Thymus (tissue), 11 donors: ENCODE measurements around the gene SEC22C. TPM values are rescaled to one million over a fixed set of nuclear protein-coding genes. Genes with fewer than 3 reads are reported as not detected.
A peak's percentile ranks its signal among the peaks of the same experiment; 100 is the strongest.

ENCODE experiments used
- DNase-seq, 9 donors: peaks; one replicate each; pipeline ENCODE4 v3.0.0-alpha.2; 2013; ENCODE audit warnings: low spot score in 9 of 9, low read depth in 6 of 9, missing footprints in 1 of 9
- H3K27ac ChIP-seq, 2 donors: one replicate each; pipeline ENCODE4 v1.5.1; 2013; ENCODE audit warnings: control low read depth in 1 of 2, low read depth in 1 of 2, low read length in 1 of 2, mild to moderate bottlenecking in 1 of 2, moderate library complexity in 1 of 2
- H3K27me3 ChIP-seq, 2 donors: one replicate each; pipeline ENCODE4 v1.5.1; 2013; ENCODE audit warnings: low read length in 1 of 2; ENCODE audit not compliant: control insufficient read depth in 2 of 2, insufficient read depth in 1 of 2
- H3K36me3 ChIP-seq, 2 donors: one replicate each; pipeline ENCODE4 v1.5.1; 2013; ENCODE audit warnings: low read length in 1 of 2, mild to moderate bottlenecking in 1 of 2, moderate library complexity in 1 of 2; ENCODE audit not compliant: control insufficient read depth in 2 of 2, insufficient read depth in 2 of 2
- H3K4me1 ChIP-seq, 2 donors: one replicate each; pipeline ENCODE4 v1.5.1; 2013; ENCODE audit warnings: low read length in 2 of 2; ENCODE audit not compliant: control insufficient read depth in 2 of 2, insufficient read depth in 2 of 2
- H3K4me3 ChIP-seq, 2 donors: one replicate each; pipeline ENCODE4 v1.5.1; 2013; ENCODE audit warnings: low read length in 2 of 2, control low read depth in 1 of 2, mild to moderate bottlenecking in 1 of 2
- H3K9me3 ChIP-seq, 2 donors: one replicate each; pipeline ENCODE4 v1.5.1; 2013; ENCODE audit warnings: low read length in 1 of 2, mild to moderate bottlenecking in 1 of 2; ENCODE audit not compliant: control insufficient read depth in 2 of 2, insufficient read depth in 1 of 2
- WGBS: extraction: QIAGEN DNeasy Blood & Tissue Kit; methylation state at CpG from one replicate; pipeline ENCODE4 v1.1.7; 2013; 5-methylcytosine and 5-hydroxymethylcytosine counted together
- polyA plus RNA-seq: library from polyadenylated mRNA; stranded (reverse); fragments of 200-250 nt; gene quantifications from one replicate; pipeline ENCODE4 v1.2.3, GENCODE V29; 2013
- total RNA-seq: library from RNA; stranded (reverse); fragments of 120-200 nt; gene quantifications from one replicate; pipeline ENCODE4 v1.2.4, GENCODE V29; 2013
- donor health status: healthy.

SEC22C gene
- total and polyA plus RNA-seq, 2 donors = 20.9 to 24.9 TPM

DNA sequence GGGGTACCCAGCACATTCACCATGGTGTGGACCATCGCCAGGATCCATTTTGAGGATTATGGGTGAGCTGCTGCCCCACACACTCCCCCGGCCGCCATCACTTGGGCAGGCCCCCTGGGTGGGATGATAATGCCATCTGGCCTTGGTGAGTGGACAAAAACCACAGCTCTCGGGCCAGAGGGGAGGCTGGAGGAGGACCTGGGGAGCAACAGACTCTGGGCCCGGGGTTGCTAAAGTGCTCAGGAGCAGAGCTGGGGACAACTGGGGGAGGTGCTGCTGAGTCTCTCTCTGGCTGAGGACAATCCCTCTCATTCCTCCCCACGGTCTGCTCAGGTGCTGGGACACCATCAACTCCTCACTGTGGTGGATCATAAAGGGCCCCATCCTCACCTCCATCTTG lies 50.3 kb downstream of the SEC22C start:
- Histone ChIP-seq H3K27ac (no peak overlapping the region), H3K36me3 (no peaks in the 10 kb centered on the region), H3K9me3 (no peaks in the 10 kb centered on the region), H3K4me3 (no peak overlapping the region), H3K4me1 (peaks cover 0 to 28% of the 10 kb centered on the region in 2 donors), H3K27me3 (no peaks in the 10 kb centered on the region)
- no peak for DNase-seq
- 96% methylated on average over 6 of the region's 6 CpGs for WGBS

DNA sequence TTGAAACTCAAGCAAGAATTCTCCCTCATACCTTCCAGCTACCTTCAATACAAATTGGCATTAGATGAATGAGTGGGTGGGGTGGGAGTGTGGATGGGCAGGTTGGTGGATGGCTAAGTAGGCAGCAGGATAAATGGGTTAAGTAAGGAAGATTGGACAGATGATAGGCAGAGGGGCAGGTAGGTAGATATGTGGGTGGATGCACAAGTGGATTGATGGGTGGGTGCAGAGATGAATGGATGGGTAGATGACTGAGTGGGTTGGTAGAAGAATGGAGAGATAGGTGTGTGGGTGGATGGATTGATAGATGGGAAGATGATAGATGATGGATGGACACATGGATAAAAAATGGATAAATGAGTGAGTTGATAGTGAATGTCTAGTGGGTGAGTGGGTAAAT lies 51.7 kb downstream of the SEC22C start:
- H3K36me3 ChIP-seq = no peaks in the 10 kb centered on the region
- peaks cover 0 to 42% of the 10 kb centered on the region in 2 donors for H3K4me1 ChIP-seq
- H3K4me3 ChIP-seq = no peak overlapping the region
- H3K9me3 ChIP-seq = no peaks in the 10 kb centered on the region
- no peak overlapping the region for H3K27ac ChIP-seq
- DNase-seq = no peak
- H3K27me3 ChIP-seq = no peaks in the 10 kb centered on the region

DNA sequence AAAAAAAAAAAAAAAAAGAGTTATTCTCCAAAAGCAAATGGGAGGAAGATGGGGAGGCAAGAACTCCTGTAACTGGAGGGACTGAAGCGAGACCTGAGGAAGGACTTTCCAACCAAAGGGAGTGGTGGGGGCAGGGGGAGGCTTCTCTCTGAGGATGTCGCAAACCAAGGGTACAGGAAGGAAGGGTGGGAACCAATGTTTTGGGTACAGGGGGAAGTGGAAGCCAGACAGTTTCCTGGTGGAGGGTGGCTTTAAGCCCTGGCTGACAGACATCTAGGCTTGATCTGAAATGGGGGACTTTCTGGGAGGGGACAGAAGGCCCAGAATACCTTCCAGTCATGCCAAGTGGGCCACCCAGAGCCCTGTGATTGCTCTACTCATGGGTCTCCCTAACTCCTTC lies 52.3 kb downstream of the SEC22C start:
- H3K36me3 ChIP-seq = no peaks in the 10 kb centered on the region
- 52% methylated on average over 2 of the region's 2 CpGs for WGBS

DNA sequence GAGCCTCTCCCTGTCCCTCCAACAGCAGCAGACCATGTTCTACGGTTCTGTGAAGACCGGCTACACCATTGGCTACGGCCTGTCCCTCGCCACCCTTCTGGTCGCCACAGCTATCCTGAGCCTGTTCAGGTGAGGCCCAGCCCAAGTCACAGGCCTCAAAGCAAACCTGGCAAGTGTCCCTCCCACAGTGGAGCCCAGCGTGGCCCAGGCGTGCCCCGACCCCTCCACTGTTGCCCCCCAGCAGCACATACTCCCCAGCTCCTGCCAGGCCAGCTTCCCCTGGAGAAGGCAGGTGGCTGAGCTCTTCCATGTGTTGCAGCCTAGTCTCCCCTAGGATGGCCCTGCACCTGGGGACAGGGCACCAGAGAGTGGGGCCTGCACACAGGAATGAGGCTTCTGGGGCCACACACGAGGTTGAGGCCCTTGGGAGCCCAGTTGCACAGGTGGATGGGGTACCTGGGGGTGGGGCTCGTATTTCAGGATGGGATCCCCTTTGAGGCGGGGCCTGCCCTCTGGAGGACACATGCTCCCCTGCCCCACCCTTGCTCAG lies 54.3 kb downstream of the SEC22C start:
- H3K27me3 ChIP-seq = no peaks in the 10 kb centered on the region
- no peak for DNase-seq
- 96% methylated on average over 11 of the region's 11 CpGs for WGBS
- H3K36me3 ChIP-seq = no peaks in the 10 kb centered on the region
- no peaks in the 10 kb centered on the region for H3K9me3 ChIP-seq
- peaks cover 0 to 45% of the 10 kb centered on the region in 2 donors for H3K4me1 ChIP-seq
- no peak overlapping the region for H3K4me3 ChIP-seq
- H3K27ac ChIP-seq = no peak overlapping the region

More for the DNA sequence above, 52.3 kb downstream of the SEC22C start:
- no peak overlapping the region for H3K27ac ChIP-seq
- H3K27me3 ChIP-seq = no peaks in the 10 kb centered on the region
- no peaks in the 10 kb centered on the region for H3K9me3 ChIP-seq
- H3K4me1 ChIP-seq = peaks cover 0 to 45% of the 10 kb centered on the region in 2 donors
- no peak overlapping the region for H3K4me3 ChIP-seq
- peak in 2 of 9 donors; percentile 18 to 42 for DNase-seq

DNA sequence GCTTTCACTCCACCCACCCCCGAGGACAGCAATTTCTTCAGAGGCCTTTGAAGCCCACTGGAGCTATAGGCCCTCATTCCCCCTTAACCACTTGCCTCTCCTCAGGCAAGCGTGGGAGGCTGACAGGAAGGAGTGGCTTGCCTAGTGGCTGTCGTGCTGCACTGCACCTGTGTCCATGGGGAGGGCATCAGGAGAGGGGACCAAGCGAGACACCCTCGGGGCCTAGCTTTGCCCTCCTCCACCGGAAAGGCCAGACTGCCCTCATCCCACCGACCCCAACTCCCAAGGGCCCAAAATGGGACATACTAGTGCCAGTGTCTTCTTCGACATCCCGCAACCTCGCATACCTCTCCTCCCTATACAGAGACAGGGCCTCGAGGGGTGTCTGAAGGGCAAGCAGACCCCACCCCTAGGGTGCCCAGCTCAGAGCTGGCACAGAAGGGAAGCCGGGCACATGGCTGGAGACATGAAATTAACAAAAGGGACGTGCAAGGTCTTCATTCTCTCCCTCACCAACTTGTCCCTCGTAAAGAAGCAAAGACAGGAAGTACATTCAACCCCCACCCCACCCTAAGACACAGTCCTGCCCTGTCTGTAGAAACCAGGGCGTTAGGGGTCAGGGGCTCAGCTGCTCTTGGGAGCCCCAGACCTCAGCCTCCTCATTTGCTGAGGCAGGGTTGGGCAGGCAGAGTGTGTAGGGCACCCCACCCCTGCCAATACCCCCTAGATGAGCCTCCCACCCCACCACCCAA lies 55.0 kb downstream of the SEC22C start:
- Histone ChIP-seq H3K27me3 (no peaks in the 10 kb centered on the region), H3K9me3 (no peaks in the 10 kb centered on the region), H3K4me3 (no peak overlapping the region), H3K36me3 (no peaks in the 10 kb centered on the region), H3K27ac (no peak overlapping the region), H3K4me1 (peaks cover 0 to 45% of the 10 kb centered on the region in 2 donors)
- DNase-seq = peak in 3 of 9 donors; percentile 20 to 70 (median 51)
- 53% methylated on average over 15 of the region's 15 CpGs for WGBS

DNA sequence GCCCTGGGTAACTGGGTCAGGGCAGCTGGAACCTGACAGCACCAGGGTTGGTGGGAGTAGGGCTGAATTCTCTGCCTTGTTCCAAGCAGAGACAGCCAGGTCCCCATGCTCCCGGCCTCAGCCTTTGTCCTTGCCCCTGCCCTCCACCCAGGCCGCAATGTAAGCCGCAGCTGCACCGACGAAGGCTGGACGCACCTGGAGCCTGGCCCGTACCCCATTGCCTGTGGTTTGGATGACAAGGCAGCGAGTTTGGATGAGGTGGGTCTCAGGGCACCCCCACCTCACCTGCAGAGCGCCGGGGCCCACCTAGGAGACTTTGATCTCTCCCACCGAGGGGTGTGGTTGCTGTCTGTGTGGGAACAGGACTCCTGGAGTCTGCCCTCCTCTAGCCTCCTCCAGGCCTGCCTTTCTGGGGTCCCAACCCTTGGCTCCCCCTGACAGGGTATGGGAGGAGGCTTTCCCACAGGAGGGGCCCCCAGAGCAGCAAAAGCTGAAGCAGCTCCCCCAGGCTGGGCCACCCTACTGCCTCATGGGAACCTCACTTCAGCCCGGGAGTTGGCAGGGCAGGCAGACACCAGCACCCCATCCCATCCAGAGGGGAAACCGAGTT lies 55.9 kb downstream of the SEC22C start:
- WGBS = 91% methylated on average over 13 of the region's 13 CpGs
- H3K27ac ChIP-seq = no peak overlapping the region

DNA sequence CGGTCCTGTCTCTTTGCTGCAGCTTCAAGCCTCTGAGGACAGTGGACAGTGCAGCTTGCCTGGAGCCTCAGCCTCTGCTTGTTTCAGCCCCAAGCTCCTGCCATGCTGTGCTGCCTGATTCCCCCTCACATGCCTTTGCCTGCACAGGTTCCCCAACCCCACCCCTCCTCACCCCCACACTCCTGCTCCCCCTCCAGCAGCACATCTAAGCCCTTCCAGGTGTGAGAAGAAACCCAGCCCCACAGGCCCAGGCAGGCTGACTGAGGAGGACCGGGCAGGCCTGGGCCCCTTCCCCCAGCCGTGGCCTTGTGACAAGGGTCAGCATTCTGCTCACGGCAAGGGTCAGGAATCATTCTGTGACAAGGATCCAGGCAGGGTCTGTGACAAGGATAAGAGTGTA lies 56.6 kb downstream of the SEC22C start:
- H3K4me3 ChIP-seq = no peak overlapping the region
- H3K4me1 ChIP-seq = peaks cover 0 to 45% of the 10 kb centered on the region in 2 donors
- WGBS = 93% methylated on average over 4 of the region's 4 CpGs
- no peak for DNase-seq
- no peaks in the 10 kb centered on the region for H3K9me3 ChIP-seq
- no peaks in the 10 kb centered on the region for H3K36me3 ChIP-seq
- H3K27ac ChIP-seq = no peak overlapping the region
- H3K27me3 ChIP-seq = no peaks in the 10 kb centered on the region

More for the DNA sequence above, 55.9 kb downstream of the SEC22C start:
- H3K36me3 ChIP-seq = no peaks in the 10 kb centered on the region
- H3K27me3 ChIP-seq = no peaks in the 10 kb centered on the region
- peaks cover 0 to 45% of the 10 kb centered on the region in 2 donors for H3K4me1 ChIP-seq
- no peaks in the 10 kb centered on the region for H3K9me3 ChIP-seq
- no peak overlapping the region for H3K4me3 ChIP-seq
- no peak for DNase-seq

DNA sequence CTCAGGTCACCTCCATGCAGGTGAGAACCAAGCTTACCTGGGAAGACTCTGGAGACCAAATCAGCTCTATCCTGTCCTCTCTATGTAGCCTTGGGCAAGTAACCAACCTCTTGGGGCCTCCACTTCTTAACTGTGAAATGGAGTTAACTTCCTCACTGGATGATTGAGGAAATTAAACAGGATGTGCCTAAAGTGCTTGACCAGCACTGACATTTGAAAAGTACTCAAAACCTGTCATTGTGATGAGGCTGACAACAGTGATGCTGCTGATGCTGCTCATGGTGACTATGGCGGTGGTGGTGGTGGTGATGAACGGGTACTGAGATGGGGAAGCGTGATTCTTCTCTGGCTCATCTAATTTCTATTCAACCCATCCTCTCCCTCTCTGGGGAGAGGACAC lies 57.0 kb downstream of the SEC22C start:
- WGBS = 97% methylated on average over 3 of the region's 3 CpGs
- no peak for DNase-seq
- H3K9me3 ChIP-seq = no peaks in the 10 kb centered on the region
- H3K27ac ChIP-seq = no peak overlapping the region
- H3K27me3 ChIP-seq = no peaks in the 10 kb centered on the region
- peaks cover 0 to 44% of the 10 kb centered on the region in 2 donors for H3K4me1 ChIP-seq
- no peak overlapping the region for H3K4me3 ChIP-seq
- no peaks in the 10 kb centered on the region for H3K36me3 ChIP-seq

DNA sequence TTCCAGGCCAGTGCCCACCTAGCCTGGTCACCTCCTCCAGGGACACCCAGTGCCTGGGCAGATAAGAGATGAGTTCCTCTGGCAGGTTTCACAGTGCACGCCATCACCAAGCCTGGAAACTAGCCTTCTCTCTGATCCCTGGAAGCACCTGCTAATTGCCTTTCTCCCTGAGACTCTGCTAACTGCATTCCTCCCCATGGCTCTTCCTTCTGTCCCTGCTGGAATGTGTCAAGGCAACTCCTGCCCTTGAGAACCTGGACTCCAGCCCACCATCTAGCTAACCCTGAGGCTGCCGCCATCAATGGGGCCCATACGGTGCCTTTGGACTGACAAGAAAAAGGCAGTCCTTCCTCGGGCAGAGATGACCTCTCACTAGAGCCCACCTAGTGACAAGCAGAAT lies 60.9 kb downstream of the SEC22C start:
- H3K4me3 ChIP-seq = no peak overlapping the region
- 97% methylated on average over 4 of the region's 4 CpGs for WGBS
- no peaks in the 10 kb centered on the region for H3K36me3 ChIP-seq
- no peak for DNase-seq
- H3K27me3 ChIP-seq = no peaks in the 10 kb centered on the region
- no peaks in the 10 kb centered on the region for H3K9me3 ChIP-seq
- H3K27ac ChIP-seq = no peak overlapping the region
- H3K4me1 ChIP-seq = peaks cover 0 to 11% of the 10 kb centered on the region in 2 donors
